OCI-LY1 (cell line): ENCODE results near the gene THEM4.

Experiments
- H2AFZ ChIP-seq: fragments of 200-600 bp; sonication (generic), shearing (Covaris generic); 2 replicates; pipeline ENCODE4 v1.6.0; 2014; ENCODE audit warnings: antibody characterized with exemption, mild to moderate bottlenecking, low read length
- H3F3A ChIP-seq: fragments of 200-600 bp; sonication (generic), shearing (Covaris generic); 2 replicates; pipeline ENCODE4 v1.6.0; 2014; ENCODE audit warnings: mild to moderate bottlenecking, antibody characterized with exemption, low read length, moderate library complexity; ENCODE audit not compliant: insufficient read depth
- H3K27ac ChIP-seq: fragments of 200-600 bp; sonication (generic); 2 replicates; pipeline ENCODE4 v1.5.1; 2014; ENCODE audit warnings: low read length, mixed run types, mild to moderate bottlenecking, low read depth; ENCODE audit not compliant: poor library complexity, severe bottlenecking
- H3K27me3 ChIP-seq: fragments of 200-600 bp; sonication (generic); 2 replicates; pipeline ENCODE4 v1.6.0; 2014; ENCODE audit warnings: antibody characterized with exemption, mild to moderate bottlenecking, low read length, moderate library complexity; ENCODE audit not compliant: insufficient read depth
- H3K36me3 ChIP-seq: fragments of 200-600 bp; sonication (generic); 2 replicates; pipeline ENCODE4 v1.6.1; 2014; ENCODE audit warnings: mild to moderate bottlenecking, antibody characterized with exemption, low read length, moderate library complexity, mixed read lengths; ENCODE audit not compliant: insufficient read depth
- H3K4me1 ChIP-seq: fragments of 200-600 bp; sonication (generic); 2 replicates; pipeline ENCODE4 v1.5.1; 2014; ENCODE audit warnings: mild to moderate bottlenecking, low read length, moderate library complexity; ENCODE audit not compliant: insufficient read depth, severe bottlenecking
- H3K4me2 ChIP-seq: fragments of 200-600 bp; sonication (generic), shearing (Covaris generic); 2 replicates; pipeline ENCODE4 v1.6.1; 2014; ENCODE audit warnings: low read length
- H3K4me3 ChIP-seq: fragments of 200-600 bp; sonication (generic); 2 replicates; pipeline ENCODE4 v1.5.1; 2014; ENCODE audit warnings: low read length, low read depth, mild to moderate bottlenecking, mixed read lengths; ENCODE audit not compliant: poor library complexity, severe bottlenecking
- H3K79me2 ChIP-seq: fragments of 200-600 bp; shearing (Covaris generic); 2 replicates; pipeline ENCODE4 v1.6.1; 2016; ENCODE audit warnings: mixed run types, low read length, mixed read lengths; ENCODE audit not compliant: insufficient read depth
- H3K9ac ChIP-seq: fragments of 200-600 bp; sonication (generic), shearing (Covaris generic); 2 replicates; pipeline ENCODE4 v1.6.1; 2014; ENCODE audit warnings: mild to moderate bottlenecking, low read length, mixed read lengths
- H3K9me2 ChIP-seq: fragments of 200-600 bp; sonication (generic), shearing (Covaris generic); 2 replicates; pipeline ENCODE4 v1.6.1; 2014; ENCODE audit warnings: low read depth, mild to moderate bottlenecking, low read length, mixed read lengths
- H3K9me3 ChIP-seq: fragments of 200-600 bp; shearing (Covaris generic); 2 replicates; pipeline ENCODE4 v1.6.1; 2014; ENCODE audit warnings: low read length, mixed read lengths
- H4K20me1 ChIP-seq: fragments of 200-600 bp; sonication (generic), shearing (Covaris generic); 2 replicates; pipeline ENCODE4 v1.6.0; 2016; ENCODE audit warnings: mild to moderate bottlenecking, low read length; ENCODE audit not compliant: insufficient read depth
- CTCF ChIP-seq: fragments of 200-600 bp; sonication (generic), shearing (Covaris generic); IDR thresholded peaks from 2 replicates; pipeline ENCODE4 v1.5.1; 2017; ENCODE audit warnings: mild to moderate bottlenecking, antibody characterized with exemption, low read length, moderate library complexity, mixed read lengths
- EZH2 ChIP-seq: fragments of 200-600 bp; sonication (generic), shearing (Covaris generic); IDR thresholded peaks from 2 replicates; pipeline ENCODE4 v1.8.0; 2017; ENCODE audit warnings: borderline replicate concordance, mixed run types, mild to moderate bottlenecking, antibody characterized with exemption, low read length, moderate library complexity, mixed read lengths

The THEM4 gene

GRCh38 chr1:151852733-151853132, 56.6 kb downstream of the THEM4 start:
- Histone ChIP-seq H3F3A (no peaks in the 10 kb centered on the region), H3K4me1 (no peaks in the 10 kb centered on the region), H3K36me3 (no peaks in the 10 kb centered on the region), H2AFZ (no peak overlapping the region), H3K9me2 (no peaks in the 10 kb centered on the region), H3K4me2 (no peak overlapping the region), H3K9me3 (no peaks in the 10 kb centered on the region), H3K4me3 (no peak overlapping the region), H4K20me1 (no peaks in the 10 kb centered on the region), H3K27me3 (peaks cover 3% of the 10 kb centered on the region; the same call in 1 of the 2 replicates), H3K27ac (no peak overlapping the region), H3K9ac (no peak overlapping the region), H3K79me2 (no peaks in the 10 kb centered on the region)
- no peak for TF ChIP-seq CTCF
- TF ChIP-seq EZH2: no peak

- Histone ChIP-seq H3K4me1 (no peaks in the 10 kb centered on the region), H3K9me2 (no peaks in the 10 kb centered on the region), H4K20me1 (no peaks in the 10 kb centered on the region), H3K9me3 (no peaks in the 10 kb centered on the region), H3K4me3 (no peak overlapping the region), H3K79me2 (no peaks in the 10 kb centered on the region), H3K27me3 (peaks cover 3% of the 10 kb centered on the region; the same call in 1 of the 2 replicates), H3F3A (no peaks in the 10 kb centered on the region), H3K4me2 (no peak overlapping the region), H3K9ac (no peak overlapping the region), H3K27ac (no peak overlapping the region), H2AFZ (no peak overlapping the region), H3K36me3 (no peaks in the 10 kb centered on the region)
- TF ChIP-seq EZH2: no peak
- no peak for TF ChIP-seq CTCF
Measured at GRCh38 chr1:151851886-151852285, 57.4 kb downstream of the THEM4 start.

- H3K9ac ChIP-seq: no peak overlapping the region
- H3K9me2 ChIP-seq: no peaks in the 10 kb centered on the region
- no peaks in the 10 kb centered on the region; the same call in 1 of the 2 replicates for H3K27me3 ChIP-seq
- H3K36me3 ChIP-seq: no peaks in the 10 kb centered on the region
- no peak overlapping the region for H3K4me2 ChIP-seq
- H3K27ac ChIP-seq: no peak overlapping the region
- peaks cover 8% of the 10 kb centered on the region for H3K4me1 ChIP-seq
- no peaks in the 10 kb centered on the region for H3F3A ChIP-seq
- no peak overlapping the region for H3K4me3 ChIP-seq
- no peaks in the 10 kb centered on the region for H3K79me2 ChIP-seq
- H4K20me1 ChIP-seq: no peaks in the 10 kb centered on the region
- TF ChIP-seq CTCF: no peak
- H3K9me3 ChIP-seq: no peaks in the 10 kb centered on the region
- no peak overlapping the region for H2AFZ ChIP-seq
Measured at GRCh38 chr1:151849871-151850270, 59.4 kb downstream of the THEM4 start.
